ENCODE data around the gene PEX5L.

- TF ChIP-seq, protein P1, sequence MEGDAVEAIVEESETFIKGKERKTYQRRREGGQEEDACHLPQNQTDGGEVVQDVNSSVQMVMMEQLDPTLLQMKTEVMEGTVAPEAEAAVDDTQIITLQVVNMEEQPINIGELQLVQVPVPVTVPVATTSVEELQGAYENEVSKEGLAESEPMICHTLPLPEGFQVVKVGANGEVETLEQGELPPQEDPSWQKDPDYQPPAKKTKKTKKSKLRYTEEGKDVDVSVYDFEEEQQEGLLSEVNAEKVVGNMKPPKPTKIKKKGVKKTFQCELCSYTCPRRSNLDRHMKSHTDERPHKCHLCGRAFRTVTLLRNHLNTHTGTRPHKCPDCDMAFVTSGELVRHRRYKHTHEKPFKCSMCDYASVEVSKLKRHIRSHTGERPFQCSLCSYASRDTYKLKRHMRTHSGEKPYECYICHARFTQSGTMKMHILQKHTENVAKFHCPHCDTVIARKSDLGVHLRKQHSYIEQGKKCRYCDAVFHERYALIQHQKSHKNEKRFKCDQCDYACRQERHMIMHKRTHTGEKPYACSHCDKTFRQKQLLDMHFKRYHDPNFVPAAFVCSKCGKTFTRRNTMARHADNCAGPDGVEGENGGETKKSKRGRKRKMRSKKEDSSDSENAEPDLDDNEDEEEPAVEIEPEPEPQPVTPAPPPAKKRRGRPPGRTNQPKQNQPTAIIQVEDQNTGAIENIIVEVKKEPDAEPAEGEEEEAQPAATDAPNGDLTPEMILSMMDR (IDR thresholded peaks at IDR 0.05) = no peak
- TF ChIP-seq EP300 (IDR thresholded peaks at IDR 0.05; ENCODE audit: low read depth) (no peak), POLR2AphosphoS5 (IDR thresholded peaks at IDR 0.05) (no peak)
Observed at GRCh38 chr3:179933914-179934313, 102.8 kb downstream of the PEX5L start.
